K562 treated with DMSO at 1 percent for 12 hours (cell line): ENCODE measurements around the gene LPAR6. TPM values are rescaled to one million over a fixed set of nuclear protein-coding genes. Genes with fewer than 3 reads are reported as not detected.

Experiments
- total RNA-seq: library from RNA; unstranded; fragments of 300-600 nt; gene quantifications from 2 replicates; pipeline ENCODE4 v1.2.3, GENCODE V29; 2022; ENCODE audit not compliant: insufficient read depth

The LPAR6 gene
- not detected in 2 replicates for total RNA-seq

DNA sequence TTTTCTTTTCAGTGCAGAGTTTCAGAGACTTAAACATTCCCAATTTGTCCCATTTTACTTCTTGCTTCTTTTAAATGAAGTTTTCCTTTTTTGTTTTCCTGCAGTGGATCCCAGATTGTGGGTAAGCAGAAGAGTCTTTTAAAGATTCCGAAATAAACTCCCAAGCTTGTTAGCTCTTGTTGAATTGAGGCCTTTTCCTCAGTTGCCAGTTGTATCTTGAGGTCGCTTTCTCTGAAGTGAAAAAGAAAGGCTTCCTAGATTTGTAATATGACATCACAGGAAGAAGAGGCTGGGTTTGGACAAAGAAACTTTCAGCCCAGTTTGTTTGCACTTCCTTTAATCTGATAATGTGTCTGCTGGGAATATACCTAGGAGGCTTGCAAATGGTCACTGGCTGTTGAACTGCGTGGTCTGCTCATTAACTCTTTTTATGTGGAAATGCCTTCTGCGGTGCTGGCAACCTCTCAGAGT lies at the start of gene LPAR6:
LPAR6 (minus strand) TSS at position 233 of the 471 bp plus-strand sequence. CDS start 690 bp downstream, outside the sequence.

Other genes starting within 250 kb of the LPAR6 start
- 47.7 and 97.2 TPM in 2 replicates for gene ITM2B, start 179.9 kb downstream of the LPAR6 start, total RNA-seq
- 4.9 and 21.9 TPM in 2 replicates for gene RB1, start 109.4 kb downstream of the LPAR6 start, total RNA-seq
- gene RCBTB2, start 120.0 kb upstream of the LPAR6 start, total RNA-seq, result 1.5 and 3.6 TPM in 2 replicates
- gene CYSLTR2, start 240.8 kb upstream of the LPAR6 start, total RNA-seq, result not detected in 2 replicates